H1 (cell line): ENCODE measurements around the gene BTK. TPM values are rescaled to one million over a fixed set of nuclear protein-coding genes. Genes with fewer than 3 reads are reported as not detected.

ENCODE experiments used
- CTCF ChIA-PET: fragments of 300-600 bp; sonication (Branson Sonifier 250); formaldehyde crosslinking; loops from one replicate; lab custom pipeline; 2021; ENCODE audit not compliant: partially characterized antibody; lab: Charles Lee
- POLR2A ChIA-PET: fragments of 300-600 bp; sonication (Branson Sonifier 250); formaldehyde crosslinking; loops from one replicate; lab custom pipeline; 2021; ENCODE audit warnings: inconsistent platforms; ENCODE audit not compliant: partially characterized antibody; lab: Charles Lee
- DNase-seq, 2 experiments: peaks; one replicate each; pipeline versions ENCODE4 v3.0.0 to v3.0.0-alpha.2; 2010 to 2022; ENCODE audit warnings: low spot score in 2 of 2, low read depth in 1 of 2, mixed read lengths in 1 of 2
- FAIRE-seq: peaks from 2 replicates; lab custom pipeline; 2011; peaks lifted over from hg19 to GRCh38; lab: Jason Lieb, UNC
- H2AFZ ChIP-seq: 2 replicates; pipeline ENCODE4 v1.8.1; 2012; ENCODE audit warnings: low read length, inconsistent platforms
- H2AK5ac ChIP-seq: 2 replicates; pipeline ENCODE4 v1.6.1; 2013; ENCODE audit warnings: low read depth, low read length
- H2BK120ac ChIP-seq: replicated peaks from 2 replicates; pipeline ENCODE3; 2013; ENCODE audit warnings: low read depth, low read length, inconsistent platforms
- H2BK12ac ChIP-seq: 2 replicates; pipeline ENCODE4 v1.6.1; 2013; ENCODE audit warnings: low read depth, low read length
- H2BK15ac ChIP-seq: 2 replicates; pipeline ENCODE4 v1.6.1; 2013; ENCODE audit warnings: low read length
- H2BK20ac ChIP-seq: 2 replicates; pipeline ENCODE4 v1.6.1; 2013; ENCODE audit warnings: low read length
- H2BK5ac ChIP-seq: 2 replicates; pipeline ENCODE4 v1.6.1; 2013; ENCODE audit warnings: low read depth, low read length
- H3K14ac ChIP-seq: 2 replicates; pipeline ENCODE4 v1.6.1; 2013; ENCODE audit warnings: inconsistent platforms; ENCODE audit not compliant: insufficient read length
- H3K18ac ChIP-seq: 2 replicates; pipeline ENCODE4 v1.6.1; 2013; ENCODE audit warnings: low read length; ENCODE audit errors: extremely low read depth
- H3K23ac ChIP-seq: 2 replicates; pipeline ENCODE4 v1.6.1; 2013; ENCODE audit warnings: inconsistent platforms; ENCODE audit not compliant: insufficient read length
- H3K23me2 ChIP-seq: 2 replicates; pipeline ENCODE4 v1.6.1; 2013; ENCODE audit warnings: low read depth, low read length
- H3K27ac ChIP-seq: 2 replicates; pipeline ENCODE4 v1.6.1; 2011; ENCODE audit warnings: low read depth, low read length, inconsistent platforms
- H3K27me3 ChIP-seq, 4 experiments: replicated peaks in 1 of 4; 1 replicate in 1 of 4; 2 replicates in 3 of 4; pipeline versions ENCODE4 v1.6.1 to v1.8.1; 2011 to 2013; ENCODE audit warnings: low read length in 3 of 4, mild to moderate bottlenecking in 3 of 4, inconsistent platforms in 2 of 4, mixed read lengths in 2 of 4, moderate library complexity in 1 of 4; ENCODE audit not compliant: control insufficient read depth in 3 of 4, insufficient read depth in 3 of 4; ENCODE audit errors: extremely low read depth in 1 of 4
- H3K36me3 ChIP-seq, 4 experiments: 2 replicates each; pipeline versions ENCODE4 v1.6.1 to v1.8.1; 2011 to 2013; ENCODE audit warnings: mild to moderate bottlenecking in 4 of 4, low read length in 3 of 4, moderate library complexity in 2 of 4, control low read depth in 1 of 4, inconsistent platforms in 1 of 4; ENCODE audit not compliant: insufficient read depth in 4 of 4, control insufficient read depth in 2 of 4
- H3K4ac ChIP-seq: replicated peaks from 2 replicates; pipeline ENCODE3; 2013; ENCODE audit warnings: low read length, low read depth, mixed read lengths, inconsistent platforms; ENCODE audit not compliant: insufficient read length
- H3K4me1 ChIP-seq, 4 experiments: replicated peaks in 1 of 4; 1 replicate in 1 of 4; 2 replicates in 3 of 4; pipeline versions ENCODE4 v1.6.1 to v1.8.1; 2011 to 2013; ENCODE audit warnings: low read length in 3 of 4, inconsistent platforms in 2 of 4, mixed read lengths in 1 of 4; ENCODE audit not compliant: insufficient read depth in 4 of 4, control insufficient read depth in 3 of 4
- H3K4me2 ChIP-seq, 2 experiments: 2 replicates each; pipeline versions ENCODE4 v1.6.1 to v1.8.1; 2011 to 2013; ENCODE audit warnings: low read depth in 2 of 2, low read length in 2 of 2, control low read depth in 1 of 2, inconsistent platforms in 1 of 2, mild to moderate bottlenecking in 1 of 2; ENCODE audit not compliant: insufficient read depth in 1 of 2
- H3K4me3 ChIP-seq, 4 experiments: fragments of 200-600, 300-600 bp in 1 of 4; sonication (generic), shearing (Covaris generic), sonication (Bioruptor Twin) in 1 of 4; 2 replicates each; pipeline versions ENCODE4 v1.5.1 to v1.8.1; 2011 to 2016; ENCODE audit warnings: low read length in 4 of 4, low read depth in 3 of 4, control low read depth in 2 of 4, inconsistent platforms in 2 of 4, mild to moderate bottlenecking in 2 of 4, mixed read lengths in 1 of 4, moderate library complexity in 1 of 4; ENCODE audit not compliant: insufficient read depth in 2 of 4; ENCODE audit errors: extremely low read depth in 1 of 4
- H3K56ac ChIP-seq: replicated peaks from 2 replicates; pipeline ENCODE3; 2013; ENCODE audit warnings: low read depth, mild to moderate bottlenecking, mixed read lengths, low read length, inconsistent platforms; ENCODE audit not compliant: insufficient read length
- H3K79me1 ChIP-seq: 2 replicates; pipeline ENCODE4 v1.6.1; 2013; ENCODE audit warnings: low read depth, low read length, control low read depth
- H3K79me2 ChIP-seq, 2 experiments: 2 replicates each; pipeline versions ENCODE4 v1.6.1 to v1.8.1; 2012 to 2013; ENCODE audit warnings: low read length in 2 of 2, mild to moderate bottlenecking in 2 of 2, inconsistent platforms in 1 of 2; ENCODE audit not compliant: insufficient read depth in 2 of 2, control insufficient read depth in 1 of 2
- H3K9ac ChIP-seq, 4 experiments: replicated peaks in 1 of 4; 1 replicate in 1 of 4; 2 replicates in 3 of 4; pipeline versions ENCODE4 v1.6.1 to v1.8.1; 2011 to 2013; ENCODE audit warnings: low read depth in 3 of 4, low read length in 3 of 4, control low read depth in 2 of 4, mild to moderate bottlenecking in 2 of 4, moderate library complexity in 2 of 4, inconsistent platforms in 1 of 4; ENCODE audit errors: extremely low read depth in 1 of 4
- H3K9me3 ChIP-seq, 2 experiments: 2 replicates each; pipeline versions ENCODE4 v1.6.1 to v1.8.1; 2012 to 2013; ENCODE audit warnings: mild to moderate bottlenecking in 2 of 2, moderate library complexity in 2 of 2, control low read depth in 1 of 2, inconsistent platforms in 1 of 2, low read depth in 1 of 2, low read length in 1 of 2, mixed read lengths in 1 of 2; ENCODE audit not compliant: insufficient read depth in 2 of 2
- H4K20me1 ChIP-seq, 2 experiments: replicated peaks in 1 of 2; 2 replicates each; pipeline versions ENCODE3 to v1.8.1; 2011 to 2013; ENCODE audit warnings: inconsistent platforms in 2 of 2, low read length in 2 of 2, mild to moderate bottlenecking in 1 of 2; ENCODE audit not compliant: insufficient read depth in 2 of 2, control insufficient read depth in 1 of 2
- H4K5ac ChIP-seq: 2 replicates; pipeline ENCODE4 v1.6.1; 2013; ENCODE audit warnings: low read length, low read depth, mixed read lengths, inconsistent platforms; ENCODE audit not compliant: insufficient read length
- H4K8ac ChIP-seq: 2 replicates; pipeline ENCODE4 v1.8.0; 2013; ENCODE audit warnings: mild to moderate bottlenecking, moderate library complexity, low read length, inconsistent platforms; ENCODE audit not compliant: insufficient read depth; ENCODE audit errors: extremely low read depth
- H4K91ac ChIP-seq: replicated peaks from 2 replicates; pipeline ENCODE3; 2013; ENCODE audit warnings: low read length, mixed read lengths, inconsistent platforms; ENCODE audit not compliant: insufficient read length
- ASH2L ChIP-seq: fragments of 200-600, 300-600 bp; sonication (generic); IDR thresholded peaks from one replicate; pipeline ENCODE4 v1.7.1; 2017; ENCODE audit warnings: low read length
- BRCA1 ChIP-seq: IDR thresholded peaks from 2 replicates; pipeline ENCODE4 v1.6.1; 2012; ENCODE audit warnings: low read depth, low read length, improper control_type of control experiment
- GABPA ChIP-seq: IDR thresholded peaks from 2 replicates; pipeline ENCODE4 v1.6.1; 2011; ENCODE audit warnings: mild to moderate bottlenecking, low read length, moderate library complexity, borderline replicate concordance; ENCODE audit not compliant: insufficient read depth
- GTF2F1 ChIP-seq: IDR thresholded peaks from 2 replicates; pipeline ENCODE4 v1.6.1; 2012; ENCODE audit warnings: low read depth, low read length, improper control_type of control experiment, borderline replicate concordance
- JUND ChIP-seq: IDR thresholded peaks from 2 replicates; pipeline ENCODE4 v1.6.1; 2011; ENCODE audit warnings: mild to moderate bottlenecking, improper control_type of control experiment, low read length
- NANOG ChIP-seq: IDR thresholded peaks from 2 replicates; pipeline ENCODE4 v1.6.1; 2011; ENCODE audit warnings: low read length, low read depth, mild to moderate bottlenecking, inconsistent platforms; ENCODE audit not compliant: insufficient read depth, poor library complexity, severe bottlenecking
- POLR2AphosphoS5 ChIP-seq: IDR thresholded peaks from 2 replicates; pipeline ENCODE4 v1.6.1; 2011; ENCODE audit warnings: low read depth, low read length
- RAD21 ChIP-seq, 2 experiments: IDR thresholded peaks in 1 of 2; conservative IDR thresholded peaks in 1 of 2; 2 replicates each; pipeline ENCODE4 v1.6.1; 2011; ENCODE audit warnings: low read depth in 2 of 2, low read length in 2 of 2, improper control_type of control experiment in 1 of 2, inconsistent platforms in 1 of 2, mild to moderate bottlenecking in 1 of 2, moderate library complexity in 1 of 2
- SAP30 ChIP-seq: fragments of 300-600 bp; sonication (generic); IDR thresholded peaks from 2 replicates; pipeline ENCODE4 v1.7.1; 2012; ENCODE audit warnings: low read length, moderate library complexity, mild to moderate bottlenecking, inconsistent platforms; ENCODE audit not compliant: insufficient read depth, insufficient replicate concordance
- SIRT6 ChIP-seq: IDR thresholded peaks from one replicate; pipeline ENCODE4 v1.7.1; 2012; ENCODE audit warnings: low read length, inconsistent platforms
- SIX5 ChIP-seq: IDR thresholded peaks from 2 replicates; pipeline ENCODE4 v1.6.1; 2011; ENCODE audit warnings: mild to moderate bottlenecking, low read depth, low read length
- SP1 ChIP-seq: IDR thresholded peaks from 2 replicates; pipeline ENCODE4 v1.6.1; 2011; ENCODE audit warnings: low read depth, low read length
- TCF12 ChIP-seq: IDR thresholded peaks from 2 replicates; pipeline ENCODE4 v1.6.1; 2011; ENCODE audit warnings: low read depth, mild to moderate bottlenecking, low read length
- USF2 ChIP-seq: IDR thresholded peaks from 2 replicates; pipeline ENCODE4 v1.6.1; 2011; ENCODE audit warnings: low read length, improper control_type of control experiment
- WGBS, 2 experiments: shearing (Covaris generic) in 1 of 2; methylation state at CpG; one replicate each; pipeline versions ENCODE4 v1.1.6 to v1.1.7; 2013 to 2015; ENCODE audit warnings: low lambda C conversion rate in 2 of 2, mixed read lengths in 2 of 2, inconsistent platforms in 1 of 2, low coverage in 1 of 2, missing lambda C conversion rate in 1 of 2; ENCODE audit not compliant: insufficient replicate concordance in 2 of 2, insufficient coverage in 1 of 2, insufficient read length in 1 of 2; ENCODE audit errors: extremely low coverage in 1 of 2, missing lambda C conversion rate in 1 of 2; 5-methylcytosine and 5-hydroxymethylcytosine counted together
- polyA plus RNA-seq, 7 experiments: library from polyadenylated mRNA; depleted of rRNA in 3 of 7; stranded (reverse) in 5 of 7; unstranded in 2 of 7; fragments of >200 nt in 5 of 7; fragments of 200-250 nt in 2 of 7; gene quantifications; 1 replicate in 5 of 7; 2 replicates in 1 of 7; 4 replicates in 1 of 7; pipeline versions ENCODE4 v1.2.1 to v1.2.3, GENCODE V29; 2011 to 2013; ENCODE audit warnings: missing spikeins in 2 of 7, mixed read lengths in 2 of 7
- total RNA-seq: library from RNA; stranded (reverse); fragmentation: NEBNext Ultra II Directional; extraction: Animal tissue kit (Norgen Biotek cat#: 25700); gene quantifications from 2 replicates; pipeline ENCODE4 v1.2.1, GENCODE V29; 2021

Gene BTK
- total and polyA plus RNA-seq, 2 of the 8 experiments (the other 6 are each of a cell fraction or from before 2014, with no cell fraction given), result 0.06 to 0.20 TPM

- no peak overlapping the region for H3K14ac ChIP-seq
- H3K9me3 ChIP-seq, result no peaks in the 10 kb centered on the region
- H4K91ac ChIP-seq, result no peak overlapping the region
- ChIA-PET POLR2A (interaction anchor here (0.9 to 1.3 kb wide), 2 partner anchors 8 to 140 kb away, joined by 3 read pairs; no protein-coding TSS in a partner anchor), CTCF (no interaction called here)
- H3K36me3 ChIP-seq, result peaks cover 6 to 22% (median 13%) of the 10 kb centered on the region in 4 experiments
- FAIRE-seq, result no peak
- H4K8ac ChIP-seq, result no peak overlapping the region
- no peak overlapping the region for H2BK5ac ChIP-seq
- no peak overlapping the region for H3K27ac ChIP-seq
- H3K79me1 ChIP-seq, result no peaks in the 10 kb centered on the region
- peaks cover 4% of the 10 kb centered on the region; the same call in 1 of the 2 replicates for H3K23me2 ChIP-seq
- WGBS, 2 experiments, result 87% methylated on average over 3 of the region's 3 CpGs; no CpG with 5 or more reads in 1 of the 2 experiments
- H2AFZ ChIP-seq, result no peak overlapping the region
- no peak overlapping the region for H2BK12ac ChIP-seq
- H2AK5ac ChIP-seq, result no peak overlapping the region
- DNase-seq, result no peak
- no peak overlapping the region for H3K18ac ChIP-seq
- H4K20me1 ChIP-seq, result no peaks in the 10 kb centered on the region
- no peak overlapping the region for H4K5ac ChIP-seq
- H3K9ac ChIP-seq, result no peak overlapping the region
- no peak overlapping the region for H3K4me2 ChIP-seq
- H3K23ac ChIP-seq, result no peak overlapping the region
- H3K4me3 ChIP-seq, result no peak overlapping the region
- no peak overlapping the region for H2BK15ac ChIP-seq
- H3K4ac ChIP-seq, result no peak overlapping the region
- no peak overlapping the region for H2BK120ac ChIP-seq
- no peak overlapping the region for H2BK20ac ChIP-seq
- peaks cover 0 to 23% of the 10 kb centered on the region in 2 experiments; a peak in 2 of 4 replicates for H3K79me2 ChIP-seq
- H3K4me1 ChIP-seq, result no peaks in the 10 kb centered on the region; a peak in 1 of 7 replicates
- H3K27me3 ChIP-seq, result no peaks in the 10 kb centered on the region
- no peak overlapping the region for H3K56ac ChIP-seq
- TF ChIP-seq SP1, result no peak
- no peak for TF ChIP-seq ASH2L
- TF ChIP-seq USF2, result no peak
- no peak for TF ChIP-seq SIX5
- no peak for TF ChIP-seq RAD21 (IDR thresholded peaks at IDR 0.05 in 1 of 2, conservative IDR thresholded peaks at IDR 0.05 in 1 of 2; ENCODE audit: low read depth in 2 of 2, low read length in 2 of 2)
- no peak for TF ChIP-seq SAP30
- TF ChIP-seq GABPA, result no peak
- TF ChIP-seq GTF2F1, result no peak
- TF ChIP-seq BRCA1, result no peak
- no peak for TF ChIP-seq TCF12
- no peak for TF ChIP-seq POLR2AphosphoS5
- no peak for TF ChIP-seq NANOG
- TF ChIP-seq JUND, result no peak
- TF ChIP-seq SIRT6, result no peak
These were observed 2.6 kb upstream of the BTK start for GRCh38 chrX:101388604-101389003.
